T-cell (primary cell): ENCODE measurements around the gene TAT. TPM values are rescaled to one million over a fixed set of nuclear protein-coding genes. Genes with fewer than 3 reads are reported as not detected.

Experiments
- ATAC-seq, 4 experiments: fragments of 200-7000 bp in 3 of 4; fragments of 150-1000 bp in 1 of 4; cut with Tn5 transposase; replicated peaks in 1 of 4; 1 replicate in 3 of 4; 2 replicates in 1 of 4; pipeline ENCODE4 v1.10.0; 2021; ENCODE audit warnings: moderate library complexity in 3 of 4, mild to moderate bottlenecking in 2 of 4, moderate number of reproducible peaks in 1 of 4
- CTCF ChIA-PET, 2 donors: fragments of 300-600 bp; sonication (Branson Sonifier 250); formaldehyde crosslinking; loops; one replicate each; lab custom pipeline; 2022; ENCODE audit warnings: antibody characterized with exemption in 2 of 2; lab: Charles Lee
- POLR2A ChIA-PET, 2 donors: fragments of 300-600 bp; sonication (Branson Sonifier 250); formaldehyde crosslinking; loops; one replicate each; lab custom pipeline; 2022; ENCODE audit warnings: antibody characterized with exemption in 2 of 2; lab: Charles Lee
- DNase-seq, 35 experiments: peaks; one replicate each; pipeline versions ENCODE4 v3.0.0 to v3.0.0-alpha.2; 2013 to 2023
- H3K27ac ChIP-seq: one replicate; pipeline ENCODE4 v1.5.1; 2013; ENCODE audit warnings: low read length
- H3K27me3 ChIP-seq, 2 experiments: replicated peaks in 1 of 2; 1 replicate in 1 of 2; 2 replicates in 1 of 2; pipeline versions ENCODE4 v1.6.1 to v1.7.0; 2013; ENCODE audit warnings: low read length in 1 of 2, mixed read lengths in 1 of 2; ENCODE audit not compliant: control insufficient read depth in 2 of 2, insufficient read depth in 2 of 2; ENCODE audit errors: extremely low read depth in 1 of 2
- H3K36me3 ChIP-seq, 2 donors: 1 replicate in 1 of 2; 2 replicates in 1 of 2; pipeline versions ENCODE4 v1.6.1 to v1.7.0; 2013; ENCODE audit warnings: low read length in 1 of 2; ENCODE audit not compliant: control insufficient read depth in 2 of 2, insufficient read depth in 1 of 2; ENCODE audit errors: extremely low read depth in 1 of 2
- H3K4me1 ChIP-seq, 2 experiments: 1 replicate in 1 of 2; 2 replicates in 1 of 2; pipeline versions ENCODE4 v1.6.1 to v1.7.0; 2013; ENCODE audit warnings: low read length in 2 of 2, mixed read lengths in 1 of 2; ENCODE audit not compliant: insufficient read depth in 2 of 2, control insufficient read depth in 1 of 2; ENCODE audit errors: extremely low read depth in 1 of 2
- H3K4me3 ChIP-seq, 2 donors: 1 replicate in 1 of 2; 2 replicates in 1 of 2; pipeline versions ENCODE4 v1.5.1 to v1.7.0; 2013; ENCODE audit warnings: mild to moderate bottlenecking in 2 of 2, low read length in 1 of 2, moderate library complexity in 1 of 2; ENCODE audit not compliant: control insufficient read depth in 1 of 2; ENCODE audit errors: extremely low read depth in 1 of 2
- H3K9me3 ChIP-seq: 2 replicates; pipeline ENCODE4 v1.7.0; 2013
- H3K27ac Mint-ChIP-seq, 2 donors: one replicate each; pipeline ENCODE4 v1.8.0; 2020 to 2021; ENCODE audit warnings: mild to moderate bottlenecking in 2 of 2, mixed read lengths in 2 of 2
- H3K27me3 Mint-ChIP-seq, 2 donors: one replicate each; pipeline ENCODE4 v1.8.0; 2021 to 2022; ENCODE audit warnings: mixed read lengths in 2 of 2
- H3K36me3 Mint-ChIP-seq: one replicate; pipeline ENCODE4 v1.8.0; 2021; ENCODE audit warnings: mixed read lengths
- H3K4me1 Mint-ChIP-seq, 3 donors: one replicate each; pipeline ENCODE4 v1.8.0; 2020 to 2022; ENCODE audit warnings: mixed read lengths in 3 of 3, mild to moderate bottlenecking in 1 of 3
- H3K4me3 Mint-ChIP-seq, 3 donors: one replicate each; pipeline ENCODE4 v1.8.0; 2020 to 2022; ENCODE audit warnings: mild to moderate bottlenecking in 3 of 3, mixed read lengths in 3 of 3, moderate library complexity in 3 of 3
- H3K9me3 Mint-ChIP-seq, 3 donors: one replicate each; pipeline ENCODE4 v1.8.0; 2020 to 2022; ENCODE audit warnings: mixed read lengths in 3 of 3
- WGBS: methylation state at CpG from one replicate; pipeline ENCODE4 v1.1.5; 2013; ENCODE audit warnings: missing lambda C conversion rate; ENCODE audit not compliant: insufficient coverage; 5-methylcytosine and 5-hydroxymethylcytosine counted together
- total RNA-seq, 35 experiments: library from RNA in 6 of 35; stranded (reverse) in 6 of 35; fragments of 120-200 nt in 1 of 35; gene quantifications; one replicate each; pipeline versions ENCODE4 v1.2.1 to v1.2.4 and lab custom pipeline; 2013 to 2026

The TAT gene
- total RNA-seq, 5 donors from 2014 or later (not counting 1 experiment from before 2014, with no cell fraction given): 0.49 to 1.1 (median 0.66) TPM; not detected in 2

DNA sequence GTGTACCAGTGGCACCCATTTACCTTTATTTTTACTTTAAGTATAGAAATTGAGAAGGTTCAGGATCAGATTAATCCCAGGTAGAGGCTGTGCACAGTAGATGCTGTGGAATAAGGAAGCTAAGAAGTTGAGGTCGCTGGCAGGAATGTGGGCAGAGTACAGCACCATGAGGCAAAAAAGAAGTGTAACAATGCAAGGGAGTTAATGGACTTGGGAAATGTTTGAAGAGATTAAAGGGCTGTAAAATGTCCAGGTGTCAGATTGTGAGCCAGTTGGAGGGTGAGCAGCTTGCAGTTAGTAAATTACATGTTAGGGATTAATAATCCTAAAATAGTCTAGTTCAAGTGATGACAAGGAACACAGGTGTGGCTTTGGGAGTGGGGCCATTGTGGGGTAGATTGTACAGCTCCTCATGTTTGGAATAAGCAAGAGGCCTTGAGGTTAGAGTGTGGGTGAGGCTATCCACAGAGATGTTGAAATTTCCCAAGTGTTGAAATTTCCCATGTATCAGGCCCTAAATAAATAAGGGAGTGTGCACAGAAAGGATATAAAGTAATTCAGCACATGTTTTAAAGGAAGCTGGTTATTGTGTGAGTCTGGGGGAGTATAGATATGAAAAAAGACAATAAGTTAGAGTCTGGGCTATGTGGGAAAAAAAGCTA is 21.5 kb downstream of the TAT start:
- no peaks in the 10 kb centered on the region for H3K36me3 ChIP-seq
- ChIA-PET CTCF (no interaction called here), POLR2A (no interaction called here)
- H3K36me3 Mint-ChIP-seq: no peaks in the 10 kb centered on the region
- no peaks in the 10 kb centered on the region for H3K4me1 ChIP-seq
- no peak for DNase-seq
- H3K27ac ChIP-seq: no peak overlapping the region
- no peaks in the 10 kb centered on the region for H3K9me3 ChIP-seq
- no peak overlapping the region for H3K4me3 Mint-ChIP-seq
- H3K4me1 Mint-ChIP-seq: no peaks in the 10 kb centered on the region
- no peak overlapping the region for H3K4me3 ChIP-seq
- WGBS: 100% methylated on average over 1 of the region's 1 CpG
- H3K27me3 ChIP-seq: peaks cover 0 to 5% of the 10 kb centered on the region in 2 experiments
- H3K9me3 Mint-ChIP-seq: no peaks in the 10 kb centered on the region
- H3K27ac Mint-ChIP-seq: no peak overlapping the region
- ATAC-seq: no peak
- peaks cover 2 to 5% of the 10 kb centered on the region in 2 donors for H3K27me3 Mint-ChIP-seq

- Histone ChIP-seq H3K36me3 (no peaks in the 10 kb centered on the region), H3K27me3 (peaks cover 5 to 6% of the 10 kb centered on the region in 2 experiments), H3K4me3 (no peak overlapping the region), H3K27ac (no peak overlapping the region), H3K9me3 (no peaks in the 10 kb centered on the region), H3K4me1 (no peaks in the 10 kb centered on the region)
- ATAC-seq (no peak), DNase-seq (no peak)
- ChIA-PET CTCF (interaction anchor here in 1 of 2 donors (1.0 kb wide), 1 partner anchor 12 kb away, joined by 4 read pairs; no protein-coding TSS in a partner anchor), POLR2A (interaction anchor here in 1 of 2 donors (0.7 kb wide), 1 partner anchor 195 kb away, joined by 3 read pairs; no protein-coding TSS in a partner anchor)
- WGBS: 42% methylated on average over 6 of the region's 6 CpGs
- Mint-ChIP-seq H3K4me1 (no peaks in the 10 kb centered on the region), H3K27ac (no peak overlapping the region), H3K9me3 (no peaks in the 10 kb centered on the region), H3K36me3 (no peaks in the 10 kb centered on the region), H3K27me3 (peaks cover 8 to 11% of the 10 kb centered on the region in 2 donors), H3K4me3 (no peak overlapping the region)
Observed at GRCh38 chr16:71552698-71553503, 24.0 kb downstream of the TAT start.

GRCh38 chr16:71547168-71547567 is 29.7 kb downstream of the TAT start:
- ATAC-seq (no peak), DNase-seq (no peak)
- ChIA-PET CTCF (no interaction called here), POLR2A (no interaction called here)
- Mint-ChIP-seq H3K36me3 (no peaks in the 10 kb centered on the region), H3K4me3 (no peak overlapping the region), H3K9me3 (no peaks in the 10 kb centered on the region), H3K27me3 (peaks cover 12 to 13% of the 10 kb centered on the region in 2 donors), H3K27ac (no peak overlapping the region), H3K4me1 (peaks cover 3 to 5% (median 3%) of the 10 kb centered on the region in 3 donors)
- Histone ChIP-seq H3K36me3 (no peaks in the 10 kb centered on the region), H3K27me3 (peaks cover 0 to 8% of the 10 kb centered on the region in 2 experiments), H3K9me3 (no peaks in the 10 kb centered on the region), H3K4me3 (no peak overlapping the region), H3K4me1 (peaks cover 0 to 3% of the 10 kb centered on the region in 2 experiments), H3K27ac (no peak overlapping the region)

- no peak overlapping the region for H3K27ac Mint-ChIP-seq
- WGBS: 0% methylated on average over 2 of the region's 11 CpGs
- ChIA-PET CTCF (no interaction called here), POLR2A (no interaction called here)
- H3K36me3 ChIP-seq: no peaks in the 10 kb centered on the region
- H3K27me3 Mint-ChIP-seq: peaks cover 6 to 12% of the 10 kb centered on the region in 2 donors
- H3K36me3 Mint-ChIP-seq: no peaks in the 10 kb centered on the region
- H3K4me1 ChIP-seq: peaks cover 0 to 3% of the 10 kb centered on the region in 2 experiments
- H3K4me1 Mint-ChIP-seq: peaks cover 3 to 7% (median 4%) of the 10 kb centered on the region in 3 donors
- no peaks in the 10 kb centered on the region for H3K9me3 ChIP-seq
- no peaks in the 10 kb centered on the region for H3K9me3 Mint-ChIP-seq
- ATAC-seq (peak; percentile 47 to 76 (median 62)), DNase-seq (peak in 34 of 35 experiments; percentile 2 to 69 (median 40))
- no peak overlapping the region for H3K4me3 ChIP-seq
- peaks cover 0 to 2% of the 10 kb centered on the region in 2 experiments for H3K27me3 ChIP-seq
- H3K27ac ChIP-seq: no peak overlapping the region
- H3K4me3 Mint-ChIP-seq: no peak overlapping the region
Observed at GRCh38 chr16:71542377-71542776, 34.5 kb downstream of the TAT start.

DNA sequence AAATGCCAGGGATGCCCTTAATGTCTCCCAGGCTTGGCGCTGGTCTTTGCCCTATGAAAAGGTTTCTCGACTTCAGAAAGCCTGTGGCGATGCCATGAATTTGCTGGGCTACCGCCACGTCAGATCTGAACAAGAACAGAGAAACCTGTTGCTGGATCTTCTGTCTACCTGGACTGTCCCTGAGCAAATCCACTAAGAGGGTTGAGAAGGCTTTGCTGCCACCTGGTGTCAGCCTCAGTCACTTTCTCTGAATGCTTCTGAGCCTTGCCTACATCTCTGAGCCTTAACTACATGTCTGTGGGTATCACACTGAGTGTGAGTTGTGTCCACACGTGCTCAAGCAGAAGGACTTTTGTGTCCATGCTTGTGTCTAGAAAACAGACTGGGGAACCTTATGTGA is 39.2 kb downstream of the TAT start:
- CTCF ChIA-PET: interaction anchor here in 1 of 2 donors (2.5 kb wide), 1 partner anchor 73 kb away, joined by 10 read pairs; no protein-coding TSS in a partner anchor
- POLR2A ChIA-PET: no interaction called here
- DNase-seq: peak in 22 of 35 experiments; percentile 1 to 48 (median 10)
- peak in 3 of 4 experiments; percentile 49 to 56 (median 51) for ATAC-seq
- Histone ChIP-seq H3K4me1 (peaks cover 0 to 3% of the 10 kb centered on the region in 2 experiments), H3K27me3 (peaks cover 0 to 5% of the 10 kb centered on the region in 2 experiments), H3K9me3 (no peaks in the 10 kb centered on the region), H3K36me3 (no peaks in the 10 kb centered on the region), H3K27ac (no peak overlapping the region), H3K4me3 (no peak overlapping the region)
- H3K36me3 Mint-ChIP-seq: no peaks in the 10 kb centered on the region
- H3K9me3 Mint-ChIP-seq: no peaks in the 10 kb centered on the region
- no peak overlapping the region for H3K4me3 Mint-ChIP-seq
- H3K27ac Mint-ChIP-seq: no peak overlapping the region
- 69% methylated on average over 6 of the region's 6 CpGs for WGBS
- H3K4me1 Mint-ChIP-seq: peaks cover 3 to 6% (median 4%) of the 10 kb centered on the region in 3 donors
- peaks cover 8% of the 10 kb centered on the region in 2 donors for H3K27me3 Mint-ChIP-seq

DNA sequence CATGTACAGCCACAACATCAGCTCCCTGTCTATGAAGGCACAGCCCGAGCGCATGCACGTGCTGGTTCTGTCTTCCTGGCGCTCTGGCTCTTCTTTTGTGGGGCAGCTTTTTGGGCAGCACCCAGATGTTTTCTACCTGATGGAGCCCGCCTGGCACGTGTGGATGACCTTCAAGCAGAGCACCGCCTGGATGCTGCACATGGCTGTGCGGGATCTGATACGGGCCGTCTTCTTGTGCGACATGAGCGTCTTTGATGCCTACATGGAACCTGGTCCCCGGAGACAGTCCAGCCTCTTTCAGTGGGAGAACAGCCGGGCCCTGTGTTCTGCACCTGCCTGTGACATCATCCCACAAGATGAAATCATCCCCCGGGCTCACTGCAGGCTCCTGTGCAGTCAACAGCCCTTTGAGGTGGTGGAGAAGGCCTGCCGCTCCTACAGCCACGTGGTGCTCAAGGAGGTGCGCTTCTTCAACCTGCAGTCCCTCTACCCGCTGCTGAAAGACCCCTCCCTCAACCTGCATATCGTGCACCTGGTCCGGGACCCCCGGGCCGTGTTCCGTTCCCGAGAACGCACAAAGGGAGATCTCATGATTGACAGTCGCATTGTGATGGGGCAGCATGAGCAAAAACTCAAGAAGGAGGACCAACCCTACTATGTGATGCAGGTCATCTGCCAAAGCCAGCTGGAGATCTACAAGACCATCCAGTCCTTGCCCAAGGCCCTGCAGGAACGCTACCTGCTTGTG is 40.0 kb downstream of the TAT start:
- no peaks in the 10 kb centered on the region for H3K36me3 Mint-ChIP-seq
- CTCF ChIA-PET: no interaction called here
- Histone ChIP-seq H3K9me3 (no peaks in the 10 kb centered on the region), H3K4me1 (no peaks in the 10 kb centered on the region), H3K27ac (no peak overlapping the region), H3K27me3 (peaks cover 0 to 3% of the 10 kb centered on the region in 2 experiments), H3K4me3 (no peak overlapping the region), H3K36me3 (no peaks in the 10 kb centered on the region)
- DNase-seq (no peak), ATAC-seq (no peak)
- no peaks in the 10 kb centered on the region for H3K4me1 Mint-ChIP-seq
- no peaks in the 10 kb centered on the region for H3K9me3 Mint-ChIP-seq
- WGBS: 90% methylated on average over 24 of the region's 28 CpGs
- no peak overlapping the region for H3K4me3 Mint-ChIP-seq
- no peak overlapping the region for H3K27ac Mint-ChIP-seq
- POLR2A ChIA-PET: no interaction called here
- peaks cover 2 to 4% of the 10 kb centered on the region in 2 donors for H3K27me3 Mint-ChIP-seq
